ENCODE measurements around the gene HUS1.
"Not testable (repeated sequence)": the region's sequence is repeated elsewhere in the genome, so short reads cannot be mapped to it uniquely, and the experiment has no call there.

Gene HUS1

DNA sequence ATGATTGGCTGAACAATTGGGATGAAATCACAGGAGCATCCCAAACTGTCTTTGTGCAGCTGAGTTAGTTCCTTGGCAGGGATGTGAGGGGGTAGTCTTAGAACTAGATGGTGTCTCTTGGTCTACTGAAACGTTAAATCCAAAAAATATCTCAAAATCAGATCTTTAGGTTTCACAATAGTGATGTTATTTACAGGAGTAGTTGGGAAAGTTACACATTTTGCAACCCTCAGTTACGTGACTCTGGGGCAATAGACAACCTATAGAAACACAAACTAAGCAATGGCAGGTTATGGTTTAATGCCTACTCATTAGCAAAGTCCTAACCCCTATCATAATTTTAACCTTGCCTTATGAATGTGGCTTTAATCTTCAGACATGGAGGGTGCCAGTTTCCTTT lies 55.1 kb downstream of the HUS1 start:
- in situ Hi-C loops (cut with HindIII; ENCODE audit: low pct_unique_long_range_greater_than_20kb, low sequenced_read_pairs), result no loop called here
- TF ChIP-seq JUND (IDR thresholded peaks at IDR 0.05; ENCODE audit: low read depth), result no peak
- no peak for DNase-seq (ENCODE audit: low read depth in 1 of 2, low spot score in 1 of 2)

GRCh38 chr7:47923081-47923875 lies 56.1 kb downstream of the HUS1 start:
- in situ Hi-C loops (cut with HindIII; ENCODE audit: low pct_unique_long_range_greater_than_20kb, low sequenced_read_pairs); DNase-seq (ENCODE audit: low read depth in 1 of 2, low spot score in 1 of 2): not testable (repeated sequence)

DNA sequence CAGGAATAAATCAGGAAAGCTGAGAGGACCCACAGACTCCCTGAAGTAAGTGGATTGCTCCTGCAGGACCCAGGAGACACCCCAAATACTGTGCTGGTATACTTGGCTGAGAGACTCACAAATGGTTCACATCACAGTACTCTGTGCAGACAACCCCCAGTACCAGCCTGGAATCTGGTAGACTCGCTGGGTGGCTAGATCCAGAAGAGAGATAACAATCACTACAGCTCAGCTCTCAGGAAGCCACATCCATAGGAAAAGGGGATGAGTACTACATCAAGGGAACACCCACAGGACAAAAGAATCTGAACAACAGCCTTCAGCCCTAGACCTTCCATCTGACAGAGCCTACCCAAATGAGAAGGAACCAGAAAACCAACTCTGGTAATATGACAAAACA lies 62.9 kb downstream of the HUS1 start:
- in situ Hi-C loops (cut with HindIII; ENCODE audit: low pct_unique_long_range_greater_than_20kb, low sequenced_read_pairs); DNase-seq (ENCODE audit: low read depth in 1 of 2, low spot score in 1 of 2): not testable (repeated sequence)

- in situ Hi-C loops (cut with HindIII; ENCODE audit: low pct_unique_long_range_greater_than_20kb, low sequenced_read_pairs), result no loop called here
- DNase-seq (ENCODE audit: low read depth in 1 of 2, low spot score in 1 of 2), result no peak
- no peak for TF ChIP-seq JUND (IDR thresholded peaks at IDR 0.05; ENCODE audit: low read depth)
Measured at GRCh38 chr7:47915616-47915976, 63.8 kb downstream of the HUS1 start.

GRCh38 chr7:47914717-47915615 lies 64.4 kb downstream of the HUS1 start:
- no peak for TF ChIP-seq JUND (IDR thresholded peaks at IDR 0.05; ENCODE audit: low read depth)
- DNase-seq (ENCODE audit: low read depth in 1 of 2, low spot score in 1 of 2), result no peak
- in situ Hi-C loops (cut with HindIII; ENCODE audit: low pct_unique_long_range_greater_than_20kb, low sequenced_read_pairs), result no loop called here
